Measurements from ENCODE around the gene CELF2.

CELF2 gene

GRCh38 chr10:11335167-11335652 is 317.5 kb downstream of the CELF2 start:
- TF ChIP-seq, protein P1, sequence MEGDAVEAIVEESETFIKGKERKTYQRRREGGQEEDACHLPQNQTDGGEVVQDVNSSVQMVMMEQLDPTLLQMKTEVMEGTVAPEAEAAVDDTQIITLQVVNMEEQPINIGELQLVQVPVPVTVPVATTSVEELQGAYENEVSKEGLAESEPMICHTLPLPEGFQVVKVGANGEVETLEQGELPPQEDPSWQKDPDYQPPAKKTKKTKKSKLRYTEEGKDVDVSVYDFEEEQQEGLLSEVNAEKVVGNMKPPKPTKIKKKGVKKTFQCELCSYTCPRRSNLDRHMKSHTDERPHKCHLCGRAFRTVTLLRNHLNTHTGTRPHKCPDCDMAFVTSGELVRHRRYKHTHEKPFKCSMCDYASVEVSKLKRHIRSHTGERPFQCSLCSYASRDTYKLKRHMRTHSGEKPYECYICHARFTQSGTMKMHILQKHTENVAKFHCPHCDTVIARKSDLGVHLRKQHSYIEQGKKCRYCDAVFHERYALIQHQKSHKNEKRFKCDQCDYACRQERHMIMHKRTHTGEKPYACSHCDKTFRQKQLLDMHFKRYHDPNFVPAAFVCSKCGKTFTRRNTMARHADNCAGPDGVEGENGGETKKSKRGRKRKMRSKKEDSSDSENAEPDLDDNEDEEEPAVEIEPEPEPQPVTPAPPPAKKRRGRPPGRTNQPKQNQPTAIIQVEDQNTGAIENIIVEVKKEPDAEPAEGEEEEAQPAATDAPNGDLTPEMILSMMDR (IDR thresholded peaks at IDR 0.05; ENCODE audit: low read depth, low read length, missing control alignments), result no peak
- in situ Hi-C loops (cut with HindIII; ENCODE audit: low sequenced_read_pairs), result loop anchor here (5.0 kb wide), 2 partner anchors 33 to 92 kb away; no protein-coding TSS in a partner anchor
- no peak overlapping the region for H3K4me3 ChIP-seq (ENCODE audit: low read depth, low read length)
- no peak for DNase-seq (ENCODE audit: low read depth)

DNA sequence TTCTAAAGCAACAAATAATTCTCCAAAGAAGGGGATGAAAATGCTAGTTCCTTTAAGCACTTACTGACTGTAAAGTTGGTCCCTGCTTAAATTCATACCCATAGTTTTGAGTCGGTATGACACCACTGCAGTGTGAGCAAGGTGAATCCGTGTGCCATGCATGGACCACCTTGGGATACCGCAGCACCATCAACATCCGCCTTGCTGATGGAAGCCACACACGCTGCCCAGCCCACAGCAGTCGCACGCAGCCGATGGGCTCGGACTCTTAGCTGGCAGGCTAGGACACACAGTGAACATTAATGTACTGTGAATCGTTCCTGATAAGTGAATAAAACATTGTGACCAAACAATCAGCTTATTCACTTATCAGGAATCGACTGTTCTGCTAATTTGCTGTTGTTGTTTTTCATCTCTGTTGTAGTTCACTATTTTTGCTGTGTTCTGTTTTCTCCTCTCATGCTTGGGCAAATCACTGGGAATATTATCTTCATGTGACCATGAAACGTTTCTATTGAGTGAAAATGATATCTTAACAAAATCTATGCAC is 318.3 kb downstream of the CELF2 start:
- TF ChIP-seq, protein P1 (IDR thresholded peaks at IDR 0.05; ENCODE audit: low read depth, low read length, missing control alignments), result no peak
- in situ Hi-C loops (cut with HindIII; ENCODE audit: low sequenced_read_pairs), result loop anchor here (5.0 kb wide), 2 partner anchors 34 to 91 kb away; no protein-coding TSS in a partner anchor
- no peak overlapping the region for H3K4me3 ChIP-seq (ENCODE audit: low read depth, low read length)
- no peak for DNase-seq (ENCODE audit: low read depth)

GRCh38 chr10:11336722-11337162 is 319.1 kb downstream of the CELF2 start:
- in situ Hi-C loops (cut with HindIII; ENCODE audit: low sequenced_read_pairs), result loop anchor here (5.0 kb wide), 2 partner anchors 34 to 91 kb away; no protein-coding TSS in a partner anchor
- DNase-seq (ENCODE audit: low read depth), result no peak
- H3K4me3 ChIP-seq (ENCODE audit: low read depth, low read length), result no peak overlapping the region
- TF ChIP-seq, protein P1 (IDR thresholded peaks at IDR 0.05; ENCODE audit: low read depth, low read length, missing control alignments), result no peak

GRCh38 chr10:11337516-11337915 is 319.8 kb downstream of the CELF2 start:
- TF ChIP-seq, protein P1 (IDR thresholded peaks at IDR 0.05; ENCODE audit: low read depth, low read length, missing control alignments), result no peak
- DNase-seq (ENCODE audit: low read depth), result no peak
- no peak overlapping the region for H3K4me3 ChIP-seq (ENCODE audit: low read depth, low read length)
- in situ Hi-C loops (cut with HindIII; ENCODE audit: low sequenced_read_pairs), result loop anchor here (5.0 kb wide), 2 partner anchors 35 to 90 kb away; no protein-coding TSS in a partner anchor

- H3K4me3 ChIP-seq (ENCODE audit: low read depth, low read length), result no peak overlapping the region
- in situ Hi-C loops (cut with HindIII; ENCODE audit: low sequenced_read_pairs), result loop anchor here (5.0 kb wide), 2 partner anchors 36 to 89 kb away; no protein-coding TSS in a partner anchor
- no peak for DNase-seq (ENCODE audit: low read depth)
- TF ChIP-seq, protein P1 (IDR thresholded peaks at IDR 0.05; ENCODE audit: low read depth, low read length, missing control alignments), result no peak
Measured at GRCh38 chr10:11338160-11338844, 320.6 kb downstream of the CELF2 start.

DNA sequence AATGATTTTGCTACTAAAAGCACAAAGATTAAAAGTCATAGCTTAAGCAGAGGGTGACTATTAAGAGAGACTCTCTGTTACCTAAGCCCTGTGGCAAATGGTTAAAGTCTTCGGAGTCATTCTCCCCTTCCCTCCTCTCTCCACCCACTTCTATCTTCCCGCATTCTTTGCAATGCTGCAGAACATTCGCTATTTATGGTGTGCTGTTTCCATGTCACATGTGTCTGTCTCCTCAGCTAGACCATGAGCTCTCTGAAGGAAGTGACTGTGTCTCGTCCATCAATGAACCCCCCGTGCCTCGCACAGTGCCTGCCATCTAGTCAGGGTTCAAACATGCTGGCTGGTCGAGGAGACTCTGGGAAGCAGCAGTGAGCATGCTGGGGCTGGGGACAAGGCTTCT is 321.3 kb downstream of the CELF2 start:
- TF ChIP-seq, protein P1 (IDR thresholded peaks at IDR 0.05; ENCODE audit: low read depth, low read length, missing control alignments), result no peak
- no peak for DNase-seq (ENCODE audit: low read depth)
- in situ Hi-C loops (cut with HindIII; ENCODE audit: low sequenced_read_pairs), result loop anchor here (5.0 kb wide), 2 partner anchors 37 to 88 kb away; no protein-coding TSS in a partner anchor
- no peak overlapping the region for H3K4me3 ChIP-seq (ENCODE audit: low read depth, low read length)
